ENCODE results near the gene CAD. TPM values are rescaled to one million over a fixed set of nuclear protein-coding genes. Genes with fewer than 3 reads are reported as not detected.
A peak's percentile ranks its signal among the peaks of the same experiment; 100 is the strongest.

The CAD gene
- total RNA-seq, 2 donors from 2014 or later, result 54.0 to 106 TPM

DNA sequence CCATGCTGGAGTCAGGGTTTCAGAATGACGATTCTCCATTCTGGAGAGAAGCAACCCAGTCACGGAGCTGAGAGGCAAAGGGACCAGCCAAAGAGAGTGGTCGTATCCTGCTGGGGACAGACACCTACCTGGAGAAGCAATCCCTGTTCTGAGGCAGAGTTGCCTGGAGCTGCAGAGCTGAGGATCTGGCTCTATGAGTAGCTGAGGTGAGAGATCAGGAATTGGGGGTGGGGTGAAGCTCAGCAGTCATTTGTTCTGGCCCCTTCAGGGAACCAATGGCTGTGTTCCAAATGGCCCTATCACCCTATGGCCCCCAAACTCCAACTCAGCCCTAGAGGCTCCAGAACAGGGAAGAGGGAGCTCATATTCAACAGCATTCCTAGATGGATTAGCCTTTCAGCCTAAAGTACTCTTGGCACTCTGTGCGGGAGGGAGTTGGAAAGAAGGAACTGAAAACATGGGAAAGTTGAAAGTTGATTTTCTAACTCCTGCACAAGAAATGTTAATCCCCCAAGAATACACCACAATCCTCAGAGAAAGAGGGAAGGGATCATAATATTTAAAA lies 8.6 kb upstream of the CAD start:
- Mint-ChIP-seq H3K4me3 (no peak overlapping the region), H3K9me3 (no peaks in the 10 kb centered on the region), H3K36me3 (ENCODE audit: low read depth) (peaks cover 69% of the 10 kb centered on the region), H3K4me1 (peaks cover 36% of the 10 kb centered on the region), H3K27ac (no peak overlapping the region), H3K27me3 (no peaks in the 10 kb centered on the region)
- no peak for ATAC-seq (replicated peaks)

DNA sequence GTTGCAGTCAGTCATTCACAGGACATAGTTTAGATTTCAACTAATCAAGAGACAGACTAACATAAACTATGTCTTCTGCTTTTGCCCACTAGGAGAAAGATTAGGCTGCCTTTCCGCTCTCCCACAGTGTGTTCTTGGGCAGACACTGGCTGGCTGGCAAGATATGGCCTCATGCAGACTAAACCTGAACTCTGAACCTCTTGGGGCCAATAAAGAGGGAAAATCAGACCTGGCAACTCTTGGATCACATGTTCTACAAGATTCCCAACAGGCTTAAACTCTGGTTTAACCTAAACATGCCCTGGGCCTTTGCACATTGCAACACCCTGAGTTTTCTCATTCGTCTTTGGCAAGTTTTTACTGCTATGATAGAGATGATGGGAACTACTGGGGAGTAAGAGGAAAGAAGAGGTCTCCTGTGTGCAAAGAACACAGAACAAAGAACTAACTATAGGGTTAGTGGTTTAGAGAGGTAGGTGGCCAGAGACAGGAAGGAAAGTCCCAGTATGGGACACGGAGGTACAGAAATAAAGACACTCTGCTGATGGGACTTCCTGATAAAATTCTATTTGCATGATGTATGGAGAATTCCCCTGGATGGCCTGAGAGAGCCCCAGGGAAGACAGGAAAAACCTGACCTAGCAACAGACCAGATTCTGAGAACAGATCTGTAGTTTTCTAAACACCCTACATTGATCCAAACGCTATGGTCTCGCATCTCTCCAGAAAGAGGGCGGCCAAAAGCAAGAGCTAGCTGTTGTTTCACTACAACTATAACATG lies 7.4 kb upstream of the CAD start:
- Mint-ChIP-seq H3K4me3 (peak overlapping the region; percentile 36), H3K27ac (no peak overlapping the region), H3K4me1 (peaks cover 36% of the 10 kb centered on the region), H3K27me3 (no peaks in the 10 kb centered on the region), H3K9me3 (no peaks in the 10 kb centered on the region), H3K36me3 (ENCODE audit: low read depth) (peaks cover 65% of the 10 kb centered on the region)
- ATAC-seq (replicated peaks), result no peak

DNA sequence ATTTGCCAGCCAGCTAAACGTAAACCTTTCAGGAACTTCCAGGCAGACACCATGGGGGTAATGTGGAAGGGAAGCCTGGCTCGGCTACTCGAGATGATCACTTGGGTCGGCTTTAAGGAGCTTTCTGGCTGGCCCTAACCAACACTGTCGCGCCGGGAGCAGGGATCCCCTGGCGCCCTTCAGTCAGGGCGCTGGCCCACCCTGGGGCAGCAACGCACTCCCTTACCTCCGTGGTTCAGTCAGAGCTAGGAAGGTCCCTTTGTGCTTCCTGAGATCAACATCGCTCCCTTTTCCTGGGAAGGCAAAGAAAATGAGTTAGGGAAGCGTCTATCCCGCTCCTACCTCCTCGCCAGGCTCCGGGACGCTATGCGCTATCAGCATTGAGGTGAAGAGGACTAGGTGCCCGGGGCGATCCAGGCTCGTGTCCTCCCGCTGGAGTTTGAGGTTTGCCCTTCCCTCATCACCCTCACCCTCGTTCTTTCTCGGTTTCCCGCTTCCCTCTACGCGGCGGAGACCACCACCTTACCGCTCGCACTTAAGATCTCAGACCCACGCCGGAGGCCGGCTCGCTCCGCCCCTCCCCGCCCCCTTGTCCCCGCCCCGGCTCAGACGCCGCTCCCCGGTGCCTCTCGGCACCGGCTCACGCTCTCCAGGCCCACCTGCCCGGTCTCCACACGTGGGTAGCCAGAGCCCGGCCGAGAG lies 5.8 kb upstream of the CAD start:
- no peak for ATAC-seq (replicated peaks)
- Mint-ChIP-seq H3K27ac (peak overlapping the region; percentile 98), H3K9me3 (no peaks in the 10 kb centered on the region)

DNA sequence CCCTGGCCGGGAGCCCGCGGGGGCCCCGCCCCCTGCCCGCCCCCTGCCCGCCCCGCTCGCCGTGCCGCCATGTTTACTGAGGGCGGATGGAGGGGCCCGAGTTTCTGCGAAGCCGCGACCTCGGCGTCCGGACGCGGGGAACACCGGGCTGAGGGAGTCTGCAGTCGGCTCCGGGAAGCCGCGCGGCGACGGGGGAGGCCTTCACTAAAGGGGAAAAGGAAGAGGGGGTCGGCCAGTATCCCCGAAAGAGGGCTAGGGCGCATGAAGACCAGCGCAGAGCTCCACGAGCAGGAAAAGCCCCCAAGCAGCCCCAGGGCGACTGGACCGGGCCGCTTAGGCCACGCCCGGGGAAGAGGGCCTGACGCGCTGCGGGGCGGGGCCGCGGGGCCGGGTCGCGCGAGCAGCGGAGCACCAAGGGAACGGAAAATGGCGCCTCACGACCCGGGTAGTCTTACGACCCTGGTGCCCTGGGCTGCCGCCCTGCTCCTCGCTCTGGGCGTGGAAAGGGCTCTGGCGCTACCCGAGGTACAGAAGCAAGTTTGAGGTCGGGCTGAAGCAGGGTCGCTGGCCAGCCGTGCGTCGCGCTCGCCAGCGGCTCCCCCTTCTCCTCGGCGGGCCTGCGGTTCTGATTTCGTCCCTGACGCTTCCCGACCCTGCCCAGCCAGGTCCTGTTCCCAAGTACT lies 5.1 kb upstream of the CAD start, which contains the start of the genes ATRAID and SLC5A6:
Gene ATRAID, plus strand, starts transcription at position 99 of the 683 bp plus-strand sequence. Its CDS starts 328 bp downstream, at position 427.
Gene SLC5A6, minus strand, starts transcription at position 326 of the 683 bp plus-strand sequence. CDS start 4,618 bp downstream, outside the sequence.
- ATAC-seq (replicated peaks), result peak; percentile 92
- H3K27me3 Mint-ChIP-seq, result no peaks in the 10 kb centered on the region
- peak within 1 kb of the TSS; percentile 98 for H3K27ac Mint-ChIP-seq
- H3K9me3 Mint-ChIP-seq, result no peaks in the 10 kb centered on the region
- H3K4me3 Mint-ChIP-seq, result peak within 1 kb of the TSS; percentile 98
- H3K36me3 Mint-ChIP-seq (ENCODE audit: low read depth), result peaks cover 61% of the 10 kb centered on the region
- H3K4me1 Mint-ChIP-seq, result peaks cover 28% of the 10 kb centered on the region

More for the DNA sequence above, 5.8 kb upstream of the CAD start:
- Mint-ChIP-seq H3K27me3 (no peaks in the 10 kb centered on the region), H3K4me3 (peak overlapping the region; percentile 98), H3K4me1 (peaks cover 26% of the 10 kb centered on the region), H3K36me3 (ENCODE audit: low read depth) (peaks cover 61% of the 10 kb centered on the region)

DNA sequence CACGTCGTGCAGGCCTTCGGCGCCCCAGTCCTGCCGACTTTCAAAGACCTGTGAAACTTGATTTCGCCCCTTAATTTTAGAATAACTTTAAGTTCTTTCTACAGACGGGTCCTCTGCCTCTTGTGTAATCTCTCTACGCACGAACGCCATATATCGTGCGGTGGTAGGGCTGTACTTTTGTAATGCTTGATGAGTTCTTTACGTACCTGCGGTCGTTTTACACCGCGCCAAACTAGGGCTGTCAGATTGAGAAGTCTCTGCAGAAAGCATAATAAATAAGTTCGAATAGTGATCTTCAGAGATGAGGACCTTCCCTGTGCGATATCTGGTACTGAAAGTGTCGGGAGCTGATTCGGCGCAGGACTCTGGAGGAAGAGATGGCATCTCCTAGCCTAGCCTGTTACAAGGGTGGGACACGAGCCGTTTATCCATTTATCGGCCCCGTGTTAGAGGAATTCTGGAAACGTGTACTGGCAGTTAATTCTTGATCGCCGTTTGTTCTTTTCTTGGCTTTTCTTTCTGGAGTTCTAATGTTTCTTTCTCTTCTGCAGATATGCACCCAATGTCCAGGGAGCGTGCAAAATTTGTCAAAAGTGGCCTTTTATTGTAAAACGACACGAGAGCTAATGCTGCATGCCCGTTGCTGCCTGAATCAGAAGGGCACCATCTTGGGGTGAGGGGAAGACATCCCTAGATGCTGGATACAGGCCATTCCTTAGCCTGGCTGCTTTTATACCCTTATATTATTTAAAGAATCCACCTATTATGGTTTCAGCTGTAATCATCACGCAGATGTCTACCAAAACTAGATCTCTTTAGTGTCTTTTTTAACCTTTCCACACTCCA lies 4.3 kb upstream of the CAD start:
- ATAC-seq (replicated peaks), result peak; percentile 31
- Mint-ChIP-seq H3K4me1 (peaks cover 26% of the 10 kb centered on the region), H3K27ac (peak overlapping the region; percentile 98), H3K36me3 (ENCODE audit: low read depth) (peaks cover 62% of the 10 kb centered on the region), H3K9me3 (no peaks in the 10 kb centered on the region), H3K4me3 (peak overlapping the region; percentile 98), H3K27me3 (no peaks in the 10 kb centered on the region)

DNA sequence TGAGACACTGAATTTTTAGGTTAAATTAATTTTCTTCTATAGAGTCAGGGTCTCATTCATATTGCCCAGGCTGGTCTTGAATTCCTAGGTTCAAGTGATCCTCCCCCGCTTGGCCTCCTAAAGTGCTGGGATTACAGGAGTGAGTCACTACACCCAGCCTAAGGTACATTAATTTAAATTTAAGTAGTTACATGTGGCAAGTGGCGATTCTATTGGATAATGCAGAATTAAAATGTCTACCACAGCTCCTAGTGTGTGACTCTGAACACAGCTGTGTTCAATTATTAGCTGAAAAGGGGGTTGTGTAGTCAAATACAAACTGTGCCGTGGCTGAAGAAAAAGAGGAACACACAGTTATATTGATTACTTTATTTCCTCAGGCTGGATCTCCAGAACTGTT lies 2.2 kb upstream of the CAD start:
- no peaks in the 10 kb centered on the region for H3K27me3 Mint-ChIP-seq

DNA sequence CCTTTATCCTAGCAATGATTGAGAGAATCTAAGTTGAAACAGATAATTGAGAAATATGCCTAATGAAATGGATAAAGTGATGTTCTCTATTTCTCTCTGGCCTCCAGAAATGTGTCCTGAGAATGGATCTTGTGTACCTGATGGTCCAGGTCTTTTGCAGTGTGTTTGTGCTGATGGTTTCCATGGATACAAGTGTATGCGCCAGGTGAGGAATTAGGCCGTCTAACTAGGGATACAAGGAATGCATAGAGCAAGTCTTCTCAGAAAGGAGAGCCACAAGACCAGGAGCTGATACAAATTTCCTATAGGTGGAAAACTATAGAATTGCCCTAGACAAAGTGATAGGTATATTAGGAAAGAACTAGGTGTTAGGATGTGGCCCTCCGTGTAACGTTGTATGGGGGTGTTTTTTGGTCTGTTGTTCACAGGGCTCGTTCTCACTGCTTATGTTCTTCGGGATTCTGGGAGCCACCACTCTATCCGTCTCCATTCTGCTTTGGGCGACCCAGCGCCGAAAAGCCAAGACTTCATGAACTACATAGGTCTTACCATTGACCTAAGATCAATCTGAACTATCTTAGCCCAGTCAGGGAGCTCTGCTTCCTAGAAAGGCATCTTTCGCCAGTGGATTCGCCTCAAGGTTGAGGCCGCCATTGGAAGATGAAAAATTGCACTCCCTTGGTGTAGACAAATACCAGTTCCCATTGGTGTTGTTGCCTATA lies 592 bp upstream of the CAD start:
- Mint-ChIP-seq H3K36me3 (ENCODE audit: low read depth) (peaks cover 72% of the 10 kb centered on the region), H3K9me3 (no peaks in the 10 kb centered on the region), H3K27ac (peak overlapping the region; percentile 83), H3K27me3 (no peaks in the 10 kb centered on the region), H3K4me3 (peak overlapping the region; percentile 89), H3K4me1 (peaks cover 18% of the 10 kb centered on the region)
- ATAC-seq (replicated peaks), result no peak

More for the DNA sequence above, 2.2 kb upstream of the CAD start:
- peaks cover 59% of the 10 kb centered on the region for H3K36me3 Mint-ChIP-seq (ENCODE audit: low read depth)
- ATAC-seq (replicated peaks), result no peak
- no peaks in the 10 kb centered on the region for H3K9me3 Mint-ChIP-seq
- H3K27ac Mint-ChIP-seq, result no peak overlapping the region
- H3K4me1 Mint-ChIP-seq, result peaks cover 20% of the 10 kb centered on the region
- no peak overlapping the region for H3K4me3 Mint-ChIP-seq

DNA sequence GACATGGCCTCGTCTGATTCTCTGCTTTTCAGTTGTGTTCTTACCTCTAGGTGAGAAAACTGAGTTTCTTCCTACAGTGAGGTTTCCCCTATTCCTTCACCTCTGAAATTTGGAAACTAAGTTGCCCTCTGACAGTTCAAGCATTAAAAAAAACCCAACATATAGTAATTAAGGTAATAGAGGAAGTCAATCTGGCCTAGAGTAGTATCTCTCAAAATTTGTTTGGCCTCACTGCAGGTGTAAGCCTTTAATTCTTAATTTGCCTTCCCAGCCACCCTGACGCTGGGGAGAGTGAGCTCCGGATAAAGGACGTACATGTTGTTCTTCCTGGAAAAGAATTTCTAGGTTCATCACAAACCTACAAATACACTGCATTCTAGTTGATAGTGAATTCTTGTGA lies 1.4 kb downstream of the CAD start:
- H3K36me3 Mint-ChIP-seq (ENCODE audit: low read depth), result peaks cover 89% of the 10 kb centered on the region
- peak overlapping the region; percentile 89 for H3K4me3 Mint-ChIP-seq
- no peaks in the 10 kb centered on the region for H3K27me3 Mint-ChIP-seq
- no peak for ATAC-seq (replicated peaks)
- no peak overlapping the region for H3K27ac Mint-ChIP-seq
- H3K9me3 Mint-ChIP-seq, result no peaks in the 10 kb centered on the region
- peaks cover 15% of the 10 kb centered on the region for H3K4me1 Mint-ChIP-seq

DNA sequence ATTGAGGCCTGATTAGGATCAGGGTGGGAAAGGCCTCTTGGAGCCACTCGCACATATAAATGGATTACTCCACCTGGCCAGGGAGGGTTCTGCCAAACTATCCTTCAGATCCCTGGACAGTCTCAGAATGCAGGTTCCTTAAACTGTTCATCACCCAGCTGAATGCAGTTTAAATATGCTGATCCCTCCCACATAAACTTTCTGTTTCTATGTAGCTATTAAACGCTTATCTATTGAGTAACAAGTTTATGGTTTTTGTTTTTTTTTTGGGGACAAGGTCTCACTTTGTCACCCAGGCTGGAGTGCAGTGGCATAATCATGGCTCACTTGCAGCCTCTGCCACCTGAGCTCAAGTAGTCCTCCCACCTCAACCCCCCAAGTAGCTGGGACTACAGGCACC lies 1.9 kb downstream of the CAD start:
- Mint-ChIP-seq H3K9me3 (no peaks in the 10 kb centered on the region), H3K36me3 (ENCODE audit: low read depth) (peaks cover 89% of the 10 kb centered on the region), H3K4me1 (peaks cover 13% of the 10 kb centered on the region), H3K27ac (no peak overlapping the region), H3K4me3 (peak overlapping the region; percentile 89), H3K27me3 (no peaks in the 10 kb centered on the region)
- ATAC-seq (replicated peaks), result no peak

DNA sequence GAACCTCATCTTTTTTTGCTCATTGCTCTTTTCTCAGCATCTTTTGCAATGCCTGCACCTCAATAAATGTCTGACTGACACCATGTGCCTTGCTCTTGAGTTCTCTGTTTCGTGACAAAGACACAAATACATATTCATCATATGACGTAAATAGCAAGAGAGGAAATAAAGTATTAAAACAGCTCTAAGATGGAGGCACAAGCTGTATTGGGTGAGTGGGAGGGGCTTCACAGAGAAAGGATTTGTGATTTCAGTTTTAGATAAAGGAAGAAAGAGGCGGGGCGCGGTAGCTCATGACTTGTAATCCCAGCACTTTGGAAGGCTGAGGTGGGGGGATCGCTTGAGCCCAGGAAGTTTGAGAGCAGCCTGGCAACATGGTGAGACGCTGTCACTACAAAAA lies 2.9 kb downstream of the CAD start:
- peak overlapping the region; percentile 27 for H3K27ac Mint-ChIP-seq
- H3K4me1 Mint-ChIP-seq, result peaks cover 13% of the 10 kb centered on the region
- peaks cover 96% of the 10 kb centered on the region for H3K36me3 Mint-ChIP-seq (ENCODE audit: low read depth)
- H3K9me3 Mint-ChIP-seq, result no peaks in the 10 kb centered on the region
- H3K27me3 Mint-ChIP-seq, result no peaks in the 10 kb centered on the region
- no peak overlapping the region for H3K4me3 Mint-ChIP-seq
- no peak for ATAC-seq (replicated peaks)

DNA sequence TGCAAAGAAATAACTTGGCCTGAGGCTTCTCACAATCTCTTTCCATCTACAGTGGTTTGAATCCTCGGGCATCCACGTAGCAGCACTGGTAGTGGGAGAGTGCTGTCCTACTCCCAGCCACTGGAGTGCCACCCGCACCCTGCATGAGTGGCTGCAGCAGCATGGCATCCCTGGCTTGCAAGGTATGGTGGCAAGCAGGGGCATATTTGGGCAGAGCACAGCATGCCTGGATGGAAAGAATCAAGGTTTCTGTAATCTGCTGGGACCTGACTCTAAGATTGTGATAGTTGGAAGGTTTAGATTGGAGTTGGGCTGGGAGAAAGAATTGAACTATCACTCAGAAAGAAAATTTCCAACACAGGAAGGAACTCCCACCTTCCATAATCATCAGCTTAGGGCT lies 4.0 kb downstream of the CAD start:
- no peak for ATAC-seq (replicated peaks)
- Mint-ChIP-seq H3K27me3 (no peaks in the 10 kb centered on the region), H3K4me1 (peaks cover 13% of the 10 kb centered on the region), H3K36me3 (ENCODE audit: low read depth) (peaks cover 97% of the 10 kb centered on the region), H3K9me3 (no peaks in the 10 kb centered on the region), H3K4me3 (no peak overlapping the region), H3K27ac (no peak overlapping the region)

DNA sequence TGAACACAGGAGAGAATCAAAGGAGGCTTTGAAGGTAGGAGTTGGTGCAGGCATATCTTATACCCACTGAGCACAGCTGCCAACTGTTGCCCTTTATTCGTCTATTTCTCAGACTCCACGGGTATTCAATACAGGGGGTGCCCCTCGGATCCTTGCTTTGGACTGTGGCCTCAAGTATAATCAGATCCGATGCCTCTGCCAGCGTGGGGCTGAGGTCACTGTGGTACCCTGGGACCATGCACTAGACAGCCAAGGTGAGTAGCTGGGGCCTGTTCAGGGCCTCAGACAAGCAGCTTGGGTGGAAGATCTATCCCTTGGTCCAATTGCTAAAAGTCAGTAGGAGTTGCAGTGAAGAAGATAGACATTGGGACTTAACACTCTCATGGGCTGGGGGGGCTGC lies 5.2 kb downstream of the CAD start:
- H3K27me3 Mint-ChIP-seq, result no peaks in the 10 kb centered on the region
- H3K9me3 Mint-ChIP-seq, result no peaks in the 10 kb centered on the region
- no peak overlapping the region for H3K4me3 Mint-ChIP-seq
- H3K36me3 Mint-ChIP-seq (ENCODE audit: low read depth), result peaks cover 97% of the 10 kb centered on the region
- peaks cover 5% of the 10 kb centered on the region for H3K4me1 Mint-ChIP-seq
- no peak overlapping the region for H3K27ac Mint-ChIP-seq
- no peak for ATAC-seq (replicated peaks)

DNA sequence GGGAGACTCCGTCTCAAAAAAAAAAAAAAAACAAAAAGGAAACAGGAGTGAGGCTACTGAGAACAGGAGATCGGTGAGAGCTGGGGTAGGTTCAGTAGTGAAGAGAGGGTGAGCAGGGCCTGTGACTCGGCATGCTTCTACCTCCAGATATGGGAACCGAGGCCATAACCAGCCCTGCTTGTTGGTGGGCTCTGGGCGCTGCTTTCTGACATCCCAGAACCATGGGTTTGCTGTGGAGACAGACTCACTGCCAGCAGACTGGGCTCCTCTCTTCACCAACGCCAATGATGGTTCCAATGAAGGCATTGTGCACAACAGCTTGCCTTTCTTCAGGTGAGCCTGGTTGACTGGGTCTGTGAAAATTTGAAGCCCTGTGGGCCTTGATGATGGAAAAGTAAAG lies 6.2 kb downstream of the CAD start:
- Mint-ChIP-seq H3K9me3 (no peaks in the 10 kb centered on the region), H3K36me3 (ENCODE audit: low read depth) (peaks cover 97% of the 10 kb centered on the region), H3K27me3 (no peaks in the 10 kb centered on the region), H3K27ac (no peak overlapping the region), H3K4me3 (no peak overlapping the region), H3K4me1 (no peaks in the 10 kb centered on the region)
- no peak for ATAC-seq (replicated peaks)
